NCI-H2029 treated with DMSO at 0.1 percent for 48 hours (cell line): ENCODE data around the gene TFCP2L1.
A peak's percentile ranks its signal among the peaks of the same experiment; 100 is the strongest.
"Not testable (repeated sequence)": the region's sequence is repeated elsewhere in the genome, so short reads cannot be mapped to it uniquely, and the experiment has no call there.

Experiments used
- DNase-seq: peaks from one replicate; lab custom pipeline; 2025; lab: John Stamatoyannopoulos, UW

The TFCP2L1 gene

GRCh38 chr2:121242175-121242875 is 42.7 kb downstream of the TFCP2L1 start:
- no peak for DNase-seq

GRCh38 chr2:121241466-121241865 is 43.5 kb downstream of the TFCP2L1 start:
- DNase-seq: no peak

- DNase-seq: no peak
Observed at GRCh38 chr2:121240436-121240835, 44.6 kb downstream of the TFCP2L1 start.

- DNase-seq: no peak
Observed at GRCh38 chr2:121239969-121240368, 45.0 kb downstream of the TFCP2L1 start.

- DNase-seq: no peak
Observed at GRCh38 chr2:121239471-121239870, 45.5 kb downstream of the TFCP2L1 start.

GRCh38 chr2:121238828-121239227 is 46.2 kb downstream of the TFCP2L1 start:
- DNase-seq: no peak

- no peak for DNase-seq
Observed at GRCh38 chr2:121237980-121238665, 46.9 kb downstream of the TFCP2L1 start.

GRCh38 chr2:121237336-121237979 is 47.5 kb downstream of the TFCP2L1 start:
- DNase-seq: no peak

GRCh38 chr2:121236650-121237180 is 48.3 kb downstream of the TFCP2L1 start:
- DNase-seq: no peak

- DNase-seq: no peak
Observed at GRCh38 chr2:121236101-121236640, 48.8 kb downstream of the TFCP2L1 start.

GRCh38 chr2:121235542-121235941 is 49.5 kb downstream of the TFCP2L1 start:
- no peak for DNase-seq

- DNase-seq: no peak
Observed at GRCh38 chr2:121234791-121235190, 50.2 kb downstream of the TFCP2L1 start.

- DNase-seq: no peak
Observed at GRCh38 chr2:121234144-121234543, 50.9 kb downstream of the TFCP2L1 start.

GRCh38 chr2:121233486-121234110 is 51.4 kb downstream of the TFCP2L1 start:
- DNase-seq: no peak

GRCh38 chr2:121232626-121233265 is 52.3 kb downstream of the TFCP2L1 start:
- no peak for DNase-seq

- DNase-seq: no peak
Observed at GRCh38 chr2:121231385-121232000, 53.5 kb downstream of the TFCP2L1 start.

- DNase-seq: no peak
Observed at GRCh38 chr2:121228521-121228920, 56.5 kb downstream of the TFCP2L1 start.

- DNase-seq: peak; percentile 88
Observed at GRCh38 chr2:121227381-121228144, 57.4 kb downstream of the TFCP2L1 start.

- not testable (repeated sequence) for DNase-seq
Observed at GRCh38 chr2:121225681-121226080, 59.3 kb downstream of the TFCP2L1 start.

GRCh38 chr2:121220995-121221394 is 64.0 kb downstream of the TFCP2L1 start:
- no peak for DNase-seq
